IMR-90 (cell line): ENCODE results near the gene MRPL41. TPM values are rescaled to one million over a fixed set of nuclear protein-coding genes. Genes with fewer than 3 reads are reported as not detected.

Experiments used
- ATAC-seq: fragments of 200-7000 bp; cut with Tn5 transposase; 2 replicates; pipeline ENCODE4 v1.9.1; 2020; ENCODE audit warnings: low read depth, mild to moderate bottlenecking, moderate library complexity
- BruUV-seq: library from RNA; stranded (reverse); fragments of 400-500 nt; replicated peaks from 2 replicates; lab custom pipeline; 2021; lab: Mats Ljungman, UMichigan
- CTCF ChIA-PET: fragments of 300-600 bp; formaldehyde crosslinking; extraction: SDS; loops from one replicate; lab custom pipeline; 2021; ENCODE audit warnings: antibody characterized with exemption; lab: Yijun Ruan, JAX
- POLR2A ChIA-PET: fragments of 300-600 bp; sonication (Branson Sonifier 250); formaldehyde crosslinking; loops from one replicate; lab custom pipeline; 2022; ENCODE audit warnings: antibody characterized with exemption; ENCODE audit not compliant: unreplicated experiment; lab: Charles Lee
- DNase-seq: peaks from one replicate; pipeline ENCODE4 v3.0.0; 2013
- H2AFZ ChIP-seq: replicated peaks from 2 replicates; pipeline ENCODE3; 2013; ENCODE audit warnings: low read length, mild to moderate bottlenecking; ENCODE audit not compliant: poor library complexity
- H2AK5ac ChIP-seq: 2 replicates; pipeline ENCODE4 v1.6.1; 2013; ENCODE audit warnings: low read depth, low read length, inconsistent platforms
- H2AK9ac ChIP-seq: replicated peaks from 2 replicates; pipeline ENCODE3; 2013; ENCODE audit warnings: mild to moderate bottlenecking, low read depth, low read length, moderate library complexity; ENCODE audit not compliant: poor library complexity
- H2BK120ac ChIP-seq: 2 replicates; pipeline ENCODE4 v1.6.1; 2013; ENCODE audit warnings: low read depth, low read length, inconsistent platforms
- H2BK15ac ChIP-seq: 3 replicates; pipeline ENCODE4 v1.6.1; 2013; ENCODE audit warnings: low read depth, low read length, inconsistent platforms
- H2BK20ac ChIP-seq: 2 replicates; pipeline ENCODE4 v1.6.1; 2013; ENCODE audit warnings: low read depth, mild to moderate bottlenecking, inconsistent platforms, low read length, moderate library complexity
- H2BK5ac ChIP-seq: 2 replicates; pipeline ENCODE4 v1.6.1; 2013; ENCODE audit warnings: mild to moderate bottlenecking, low read depth, low read length, inconsistent platforms; ENCODE audit not compliant: poor library complexity, severe bottlenecking
- H3K14ac ChIP-seq: replicated peaks from 2 replicates; pipeline ENCODE4 v1.6.1; 2013; ENCODE audit warnings: low read depth, low read length, inconsistent platforms
- H3K18ac ChIP-seq: 2 replicates; pipeline ENCODE4 v1.6.1; 2013; ENCODE audit warnings: low read depth, low read length, control low read depth
- H3K23ac ChIP-seq: 2 replicates; pipeline ENCODE4 v1.6.1; 2013; ENCODE audit warnings: low read depth, low read length, inconsistent platforms
- H3K27ac ChIP-seq: 2 replicates; pipeline ENCODE4 v1.5.1; 2013; ENCODE audit warnings: mild to moderate bottlenecking, control low read depth, low read length; ENCODE audit not compliant: insufficient read depth
- H3K27me3 ChIP-seq: 2 replicates; pipeline ENCODE4 v1.6.1; 2013; ENCODE audit warnings: low read length; ENCODE audit not compliant: control insufficient read depth, insufficient read depth
- H3K36me3 ChIP-seq: 2 replicates; pipeline ENCODE4 v1.6.1; 2013; ENCODE audit warnings: low read length, mixed read lengths; ENCODE audit not compliant: control insufficient read depth, insufficient read depth
- H3K4ac ChIP-seq: 2 replicates; pipeline ENCODE4 v1.6.1; 2013; ENCODE audit warnings: low read depth, low read length, inconsistent platforms
- H3K4me1 ChIP-seq: 2 replicates; pipeline ENCODE4 v1.6.1; 2013; ENCODE audit warnings: low read length, mixed read lengths; ENCODE audit not compliant: control insufficient read depth, insufficient read depth
- H3K4me2 ChIP-seq: 2 replicates; pipeline ENCODE4 v1.6.1; 2013; ENCODE audit warnings: low read depth, mild to moderate bottlenecking, control low read depth, low read length, moderate library complexity
- H3K4me3 ChIP-seq: 2 replicates; pipeline ENCODE4 v1.5.1; 2013; ENCODE audit warnings: low read depth, mild to moderate bottlenecking, control low read depth, low read length, moderate library complexity; ENCODE audit not compliant: insufficient read depth
- H3K56ac ChIP-seq: 2 replicates; pipeline ENCODE4 v1.6.1; 2013; ENCODE audit warnings: low read length, inconsistent platforms; ENCODE audit not compliant: insufficient read depth; ENCODE audit errors: extremely low read depth
- H3K79me1 ChIP-seq, 2 experiments: 2 replicates each; pipeline ENCODE4 v1.6.1; 2013; ENCODE audit warnings: low read length in 2 of 2, inconsistent platforms in 1 of 2, low read depth in 1 of 2
- H3K9ac ChIP-seq: 2 replicates; pipeline ENCODE4 v1.6.1; 2013; ENCODE audit warnings: low read depth, low read length, control low read depth
- H3K9me1 ChIP-seq: 2 replicates; pipeline ENCODE4 v1.6.1; 2013; ENCODE audit warnings: low read length, inconsistent platforms; ENCODE audit not compliant: insufficient read depth
- H3K9me3 ChIP-seq: 2 replicates; pipeline ENCODE4 v1.6.1; 2013; ENCODE audit warnings: low read length; ENCODE audit not compliant: control insufficient read depth, insufficient read depth
- H4K20me1 ChIP-seq: 2 replicates; pipeline ENCODE4 v1.6.1; 2013; ENCODE audit warnings: low read length, inconsistent platforms; ENCODE audit not compliant: insufficient read depth
- H4K5ac ChIP-seq: 2 replicates; pipeline ENCODE4 v1.6.1; 2013; ENCODE audit warnings: mild to moderate bottlenecking, low read depth, low read length, control low read depth
- H4K8ac ChIP-seq, 2 experiments: 2 replicates each; pipeline ENCODE4 v1.6.1; 2013; ENCODE audit warnings: low read depth in 2 of 2, low read length in 2 of 2, control low read depth in 1 of 2, inconsistent platforms in 1 of 2
- H4K91ac ChIP-seq: 2 replicates; pipeline ENCODE4 v1.6.1; 2013; ENCODE audit warnings: low read depth, low read length, inconsistent platforms; ENCODE audit not compliant: insufficient read depth
- MAZ ChIP-seq: IDR thresholded peaks from 2 replicates; pipeline ENCODE4 v1.6.1; 2012; ENCODE audit warnings: low read depth, mild to moderate bottlenecking, low read length, improper control_type of control experiment, moderate library complexity, borderline replicate concordance
- MXI1 ChIP-seq: IDR thresholded peaks from 2 replicates; pipeline ENCODE4 v1.6.1; 2012; ENCODE audit warnings: low read depth, mild to moderate bottlenecking, low read length, moderate library complexity, borderline replicate concordance
- NFE2L2 ChIP-seq: fragments of 150-350 bp; IDR thresholded peaks from 2 replicates; pipeline ENCODE4 v1.6.1; 2016; ENCODE audit warnings: low read depth, mild to moderate bottlenecking, low read length
- POLR2A ChIP-seq: IDR thresholded peaks from 2 replicates; pipeline ENCODE4 v1.6.1; 2012; ENCODE audit warnings: mild to moderate bottlenecking, low read depth, low read length
- SMC3 ChIP-seq: fragments of 150-350 bp; IDR thresholded peaks from 2 replicates; pipeline ENCODE4 v1.6.1; 2016; ENCODE audit warnings: low read depth, mild to moderate bottlenecking, antibody characterized with exemption, low read length, moderate library complexity
- WGBS, 2 experiments: methylation state at CpG; one replicate each; pipeline versions ENCODE4 v1.1.5 to v1.1.7; 2013; ENCODE audit warnings: missing lambda C conversion rate in 2 of 2; ENCODE audit not compliant: insufficient read length in 1 of 2; ENCODE audit errors: extremely low coverage in 2 of 2; 5-methylcytosine and 5-hydroxymethylcytosine counted together
- dilution Hi-C: fragments of 300-500 bp; cut with HindIII; formaldehyde crosslinking; loops from one replicate; pipeline ENCODE4 v1.14.3; 2018; ENCODE audit warnings: low sequenced_read_pairs; ENCODE audit not compliant: unreplicated experiment
- in situ Hi-C: fragments of 300-500 bp; cut with MboI; formaldehyde crosslinking; loops from 3 replicates; pipeline ENCODE4 v1.14.3; 2019; ENCODE audit warnings: low sequenced_read_pairs, inconsistent platforms, mixed read lengths
- intact Hi-C: fragments of 100-400 bp; cut with micrococcal nuclease; formaldehyde crosslinking; loops from 2 replicates; pipeline ENCODE4 v1.10.0; 2022
- polyA plus RNA-seq, 3 experiments: library from polyadenylated mRNA; depleted of rRNA; stranded (reverse); fragments of >200 nt; gene quantifications; 2 replicates each; pipeline ENCODE4 v1.2.3, GENCODE V29; 2012; ENCODE audit warnings: low replicate concordance in 1 of 3
- total RNA-seq: library from RNA; depleted of rRNA; stranded (reverse); fragments of >200 nt; gene quantifications from 2 replicates; pipeline ENCODE4 v1.2.3, GENCODE V29; 2012

MRPL41 gene
- total and polyA plus RNA-seq, 2 of the 4 experiments (the other 2 are of a cell fraction) = 15.6 to 38.9 TPM

DNA sequence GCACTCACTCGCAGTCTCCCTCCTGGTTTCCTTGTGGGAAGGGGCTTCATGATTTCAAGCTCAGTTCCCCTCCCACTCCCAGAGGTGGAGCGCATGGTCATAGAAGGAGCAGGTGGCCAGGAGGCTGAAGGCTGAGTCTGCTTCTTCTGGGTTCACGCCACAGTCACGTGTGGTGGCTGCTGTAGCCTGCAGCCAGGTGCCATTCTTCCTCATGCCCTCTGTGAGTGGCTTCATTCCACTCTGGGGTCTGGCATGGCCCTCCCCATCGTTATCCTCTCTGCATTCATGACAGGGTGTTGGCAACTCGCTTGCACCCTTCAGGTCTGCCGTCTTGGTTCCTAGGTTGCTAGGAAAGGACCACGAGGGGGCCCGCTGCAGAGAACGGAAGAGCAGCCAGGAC is 3.5 kb downstream of the MRPL41 start:
- no peak overlapping the region for H4K91ac ChIP-seq
- H4K5ac ChIP-seq = no peak overlapping the region
- no peak overlapping the region for H3K4me3 ChIP-seq
- TF ChIP-seq SMC3 (no peak), MXI1 (no peak), POLR2A (no peak), MAZ (no peak), NFE2L2 (no peak)
- intact Hi-C loops (no loop called here), in situ Hi-C loops (no loop called here), dilution Hi-C loops (no loop called here)
- no peaks in the 10 kb centered on the region for H3K9me3 ChIP-seq
- H3K4me1 ChIP-seq = peaks cover 3% of the 10 kb centered on the region; the same call in 1 of the 2 replicates
- H4K8ac ChIP-seq = no peak overlapping the region
- DNase-seq = no peak
- H3K36me3 ChIP-seq = peaks cover 33% of the 10 kb centered on the region
- H3K14ac ChIP-seq = no peak overlapping the region
- no peak overlapping the region for H2BK15ac ChIP-seq
- no peak overlapping the region for H2AK5ac ChIP-seq
- H3K9me1 ChIP-seq = no peaks in the 10 kb centered on the region
- WGBS, 2 experiments = no CpG with 5 or more reads among the region's 10 CpGs
- ChIA-PET POLR2A (no interaction called here), CTCF (no interaction called here)
- no peak overlapping the region for H2BK120ac ChIP-seq
- H3K9ac ChIP-seq = no peak overlapping the region
- H2AK9ac ChIP-seq = no peak overlapping the region
- no peak for ATAC-seq
- peaks cover 12% of the 10 kb centered on the region; the same call in 1 of the 2 replicates for H4K20me1 ChIP-seq
- H2BK5ac ChIP-seq = no peak overlapping the region
- H3K27ac ChIP-seq = no peak overlapping the region
- H3K4ac ChIP-seq = no peak overlapping the region
- H2AFZ ChIP-seq = no peak overlapping the region
- H3K27me3 ChIP-seq = no peaks in the 10 kb centered on the region
- peaks cover 13 to 33% of the 10 kb centered on the region in 2 experiments for H3K79me1 ChIP-seq
- H2BK20ac ChIP-seq = no peak overlapping the region
- no peak overlapping the region for H3K56ac ChIP-seq
- no peak overlapping the region for H3K23ac ChIP-seq
- no peak overlapping the region for H3K18ac ChIP-seq
- no TSS peak for BruUV-seq
- no peak overlapping the region for H3K4me2 ChIP-seq
